ENCODE results near the gene KLHL25. TPM values are rescaled to one million over a fixed set of nuclear protein-coding genes. Genes with fewer than 3 reads are reported as not detected.
A peak's percentile ranks its signal among the peaks of the same experiment; 100 is the strongest.

Gene KLHL25
- total and polyA plus RNA-seq, 2 of the 13 experiments (the other 11 are each of a cell fraction or from before 2014, with no cell fraction given) = 3.7 to 8.2 TPM

- TF ChIP-seq CEBPZ (IDR thresholded peaks at IDR 0.05; ENCODE audit: low read length) (no peak), ZNF691 (CRISPR knock-in tag; IDR thresholded peaks at IDR 0.05; ENCODE audit: borderline replicate concordance, low read depth) (no peak), ZFP90 (CRISPR knock-in tag; IDR thresholded peaks at IDR 0.05; ENCODE audit: borderline replicate concordance) (no peak), IRF1 (CRISPR knock-in tag; IDR thresholded peaks at IDR 0.05; ENCODE audit: low read depth) (no peak), ZNF562 (CRISPR knock-in tag; IDR thresholded peaks at IDR 0.05; ENCODE audit: borderline replicate concordance) (no peak), SALL2 (CRISPR knock-in tag; IDR thresholded peaks at IDR 0.05) (no peak), ZSCAN22 (CRISPR knock-in tag; IDR thresholded peaks at IDR 0.05) (no peak), KLF16 (CRISPR knock-in tag; IDR thresholded peaks at IDR 0.05) (no peak), ZBED4 (CRISPR knock-in tag; IDR thresholded peaks at IDR 0.05; ENCODE audit: borderline replicate concordance) (no peak), SNAPC2 (CRISPR knock-in tag; IDR thresholded peaks at IDR 0.05) (no peak), ZNF580 (CRISPR knock-in tag; IDR thresholded peaks at IDR 0.05; ENCODE audit: borderline replicate concordance, low read depth) (no peak; the same call in 1 of the 2 replicates), CCDC6 (CRISPR knock-in tag; IDR thresholded peaks at IDR 0.05) (0 out of 2 replicates have a peak, but pooled peaks have one; percentile 39), DNMT3B (CRISPR knock-in tag; conservative IDR thresholded peaks at IDR 0.05) (no peak)
Observed at GRCh38 chr15:85781099-85781498, 13.6 kb downstream of the KLHL25 start (continued).

Data from HepG2 (cell line).